HS-5 (cell line): ENCODE data around the gene GATAD2B.
A peak's percentile ranks its signal among the peaks of the same experiment; 100 is the strongest.

Experiments
- DNase-seq: peaks from one replicate; pipeline ENCODE4 v3.0.0-alpha.2; 2012; ENCODE audit warnings: low read depth

GATAD2B gene

DNA sequence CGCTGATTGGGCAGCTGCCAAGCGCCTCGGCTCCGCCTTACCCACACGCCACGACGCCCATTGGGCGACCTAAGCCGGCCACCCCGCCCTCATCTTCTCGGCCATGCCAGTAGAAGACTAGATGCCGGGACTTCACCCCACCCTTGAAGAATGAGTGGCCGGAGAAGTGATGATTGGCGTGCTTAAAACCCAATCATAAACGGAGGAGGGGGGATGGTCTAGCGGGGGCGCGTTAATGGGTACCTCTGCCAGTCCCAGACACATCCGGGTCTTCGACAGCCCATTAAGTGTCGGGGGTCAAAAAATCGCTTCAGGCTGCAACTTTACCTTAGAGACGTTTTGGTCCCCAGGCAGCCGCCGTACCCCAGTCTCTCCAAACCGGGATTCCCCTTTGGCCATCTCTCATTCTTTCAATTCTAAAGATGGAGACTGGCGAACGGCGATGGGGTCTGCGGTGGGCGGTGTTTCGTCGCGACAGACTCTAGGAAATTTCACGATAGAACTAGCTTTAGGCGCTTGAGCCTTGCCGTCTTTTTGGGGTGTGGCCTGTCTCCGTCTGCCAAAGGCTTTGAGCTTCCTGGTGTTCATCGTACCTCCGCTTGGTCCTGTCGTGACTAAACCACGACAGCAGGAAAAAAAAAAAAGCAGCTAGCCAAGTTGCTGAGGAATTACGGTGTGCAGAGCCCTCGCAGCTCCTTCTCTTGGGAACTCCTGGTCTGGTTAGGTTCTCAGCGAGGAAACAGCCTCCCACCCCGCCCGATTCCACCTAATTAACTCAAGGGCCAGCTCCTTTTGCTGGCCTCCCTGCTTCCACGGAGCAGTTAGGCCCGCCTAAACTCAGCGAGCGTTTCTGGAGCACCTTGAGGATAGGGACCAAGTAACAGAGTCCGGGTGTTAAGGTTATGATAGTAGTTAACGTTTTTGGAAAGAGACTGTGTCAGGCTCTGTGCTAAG, at the start of gene GATAD2B:
TSS of gene GATAD2B (minus strand) at position 1 of the 954 bp plus-strand sequence. CDS start 94,625 bp downstream, outside the sequence.
- DNase-seq: peak; percentile 99

GRCh38 chr1:153970346-153970745, 47.6 kb upstream of the GATAD2B start:
- DNase-seq: no peak

DNA sequence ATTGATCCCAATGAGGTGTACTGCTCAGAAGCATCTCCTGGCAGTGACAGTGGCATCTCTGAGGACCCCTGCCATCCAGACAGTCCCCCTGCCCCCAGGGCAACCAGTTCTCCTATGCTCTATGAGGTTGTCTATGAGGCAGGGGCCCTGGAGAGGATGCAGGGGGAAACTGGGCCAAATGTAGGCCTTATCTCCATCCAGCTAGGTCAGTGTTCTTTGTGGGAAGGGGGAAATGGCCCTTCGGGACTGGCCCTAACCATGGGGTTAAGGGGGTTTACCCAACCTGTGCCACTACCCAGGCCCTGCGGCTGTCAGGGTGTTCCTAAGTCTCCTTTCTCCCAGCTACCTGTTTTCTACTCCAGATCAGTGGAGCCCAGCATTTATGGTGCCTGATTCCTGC, 46.2 kb upstream of the GATAD2B start:
- DNase-seq: no peak

DNA sequence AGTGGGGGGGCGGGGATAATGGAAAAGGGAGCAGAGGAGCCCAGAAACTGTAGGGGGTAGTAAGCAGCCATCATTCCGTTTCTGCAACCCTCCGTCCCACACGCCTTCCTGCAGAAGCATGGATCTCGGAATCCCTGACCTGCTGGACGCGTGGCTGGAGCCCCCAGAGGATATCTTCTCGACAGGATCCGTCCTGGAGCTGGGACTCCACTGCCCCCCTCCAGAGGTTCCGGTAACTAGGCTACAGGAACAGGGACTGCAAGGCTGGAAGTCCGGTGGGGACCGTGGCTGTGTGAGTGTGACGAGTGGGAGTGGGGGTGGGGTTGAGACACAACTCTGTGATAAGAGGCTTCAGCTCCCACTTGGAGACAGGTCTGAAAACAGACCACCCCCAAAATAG, 45.6 kb upstream of the GATAD2B start:
- no peak for DNase-seq

DNA sequence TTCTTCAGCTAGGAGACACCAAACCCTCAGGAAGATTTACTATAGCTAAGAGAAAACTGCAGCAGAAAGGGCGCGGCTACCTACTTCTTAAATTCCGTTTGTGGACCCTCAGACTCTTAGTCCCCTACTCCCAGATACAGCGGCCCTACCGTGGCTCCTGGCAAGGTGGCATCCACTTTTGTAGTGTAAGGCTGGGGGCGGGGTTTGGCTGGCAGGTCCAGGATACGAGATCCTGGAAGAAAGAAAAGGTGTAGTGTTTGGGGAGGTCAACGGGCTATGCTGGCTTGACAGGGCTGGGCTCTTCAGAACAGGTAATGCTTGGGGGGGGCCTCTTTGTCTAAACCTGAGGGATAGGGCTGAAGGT, 45.2 kb upstream of the GATAD2B start:
- no peak for DNase-seq

GRCh38 chr1:153967107-153967999, 44.6 kb upstream of the GATAD2B start, which contains the start of gene CREB3L4:
Gene CREB3L4, plus strand, starts transcription at chr1:153967902. Its CDS starts 624 bp downstream, at chr1:153968526.
- peak; percentile 87 for DNase-seq

DNA sequence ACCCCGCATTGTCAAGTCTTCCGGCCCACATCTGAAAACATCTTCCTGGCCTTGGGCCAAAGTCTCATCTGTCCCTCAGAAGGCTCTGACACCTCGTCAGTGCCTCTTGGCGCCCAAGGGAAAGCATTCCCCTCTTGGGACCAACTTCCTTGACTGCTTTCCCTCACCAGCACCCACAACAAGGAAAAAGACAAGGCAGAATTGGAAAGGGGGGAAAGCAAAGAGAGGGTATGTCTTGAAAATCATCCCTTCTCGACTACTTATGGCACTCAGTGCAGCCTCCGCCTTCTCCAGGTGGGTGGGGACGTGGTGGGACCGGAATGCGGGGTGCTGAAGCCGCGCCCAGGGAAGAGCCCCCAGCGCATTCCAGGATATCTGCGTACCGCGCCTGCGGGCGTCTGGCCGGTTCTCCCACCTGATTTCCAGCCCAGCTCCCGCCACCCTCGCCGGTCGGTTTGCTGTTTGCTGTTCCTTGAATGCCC, 41.1 kb upstream of the GATAD2B start:
- DNase-seq: no peak

DNA sequence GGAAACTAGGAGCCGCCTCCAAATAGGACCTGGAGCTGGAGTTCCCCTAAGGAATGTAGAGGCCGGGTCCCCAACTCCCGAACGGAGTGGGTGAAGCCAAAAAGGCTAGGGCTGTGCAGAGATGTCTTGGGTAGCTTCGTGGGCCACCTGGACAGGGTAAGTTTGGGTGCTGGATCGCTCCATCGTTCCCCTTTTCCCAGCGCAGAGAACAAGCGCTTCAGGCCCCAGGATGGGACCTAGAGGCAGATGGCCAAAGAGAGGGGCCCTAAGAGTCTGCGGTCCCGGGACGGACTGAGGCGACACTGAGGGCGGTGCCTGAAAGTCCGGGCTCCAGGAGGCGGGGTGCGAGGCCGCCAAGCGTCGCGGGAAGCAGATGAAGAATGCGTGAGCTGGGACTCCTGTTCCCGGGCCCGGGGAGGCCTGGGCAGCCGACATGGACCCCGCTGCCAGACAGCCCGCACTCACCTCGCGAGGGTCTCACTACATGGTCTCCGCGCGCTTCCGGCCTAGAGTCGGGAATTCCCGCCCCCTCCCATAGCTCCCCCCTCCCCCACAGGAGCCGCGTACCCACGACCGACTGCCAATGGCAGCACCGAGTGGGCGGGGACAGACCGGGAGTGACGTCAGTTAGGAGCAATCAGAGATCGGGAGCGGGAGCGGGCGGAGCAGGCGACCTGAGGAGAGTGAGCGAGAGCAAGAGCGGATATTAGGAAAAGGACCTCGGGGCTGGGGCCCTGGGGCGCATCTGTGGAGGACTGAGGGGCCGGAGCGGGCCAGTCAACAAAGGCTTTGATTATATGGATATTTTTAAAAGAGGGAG, 40.5 kb upstream of the GATAD2B start, which contains the start of gene SLC39A1:
TSS of gene SLC39A1 (minus strand) at position 508 of the 820 bp plus-strand sequence. CDS start 822 bp downstream, outside the sequence.
- DNase-seq: peak; percentile 87

DNA sequence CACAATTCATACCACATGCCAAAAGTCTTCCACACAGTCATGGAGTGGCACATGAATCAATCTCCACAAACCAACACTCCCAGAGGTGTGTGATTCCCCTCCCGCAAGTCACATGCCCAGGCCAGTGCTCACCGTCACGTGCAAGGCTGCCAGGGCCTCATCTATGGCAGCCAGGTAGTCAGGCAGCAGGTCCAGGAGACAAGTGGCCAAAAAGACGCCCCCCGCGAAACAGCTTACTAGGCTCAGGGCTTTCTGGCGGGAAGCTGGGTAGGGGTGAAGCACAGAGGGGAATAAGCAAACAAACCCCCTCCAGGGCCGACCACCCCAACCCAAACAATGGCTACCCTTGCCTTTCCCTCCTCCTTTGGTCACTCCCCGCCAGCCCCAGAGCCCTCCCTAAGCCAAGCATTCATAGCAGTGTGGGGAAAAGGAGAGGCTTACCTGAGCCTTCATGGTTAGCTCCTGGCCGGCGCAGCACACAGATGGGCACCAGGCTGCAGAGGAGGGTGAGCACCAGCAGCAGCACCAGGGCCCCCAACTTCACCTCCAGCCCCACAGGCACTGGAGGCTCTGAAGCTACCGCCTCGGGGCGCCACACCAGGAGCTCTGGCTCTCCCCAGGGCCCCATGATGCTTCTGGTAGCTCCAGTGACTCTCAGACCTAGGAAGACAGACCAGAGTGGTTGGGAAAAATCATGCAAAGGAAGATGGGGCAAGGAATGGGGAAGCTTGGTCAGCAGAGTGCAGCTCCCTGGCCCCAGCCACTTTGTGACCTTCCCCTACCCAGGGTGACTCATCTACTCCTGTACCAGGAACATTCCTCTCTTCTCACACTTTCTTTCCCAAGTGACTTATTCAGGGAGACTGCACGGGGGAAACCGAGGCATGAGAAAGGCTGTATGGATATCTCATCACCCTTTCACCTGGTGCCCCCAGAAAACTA, 39.6 kb upstream of the GATAD2B start:
- no peak for DNase-seq

- no peak for DNase-seq
These were observed 38.6 kb upstream of the GATAD2B start for GRCh38 chr1:153961421-153961820.

GRCh38 chr1:153960206-153960605, 37.4 kb upstream of the GATAD2B start:
- DNase-seq: no peak

DNA sequence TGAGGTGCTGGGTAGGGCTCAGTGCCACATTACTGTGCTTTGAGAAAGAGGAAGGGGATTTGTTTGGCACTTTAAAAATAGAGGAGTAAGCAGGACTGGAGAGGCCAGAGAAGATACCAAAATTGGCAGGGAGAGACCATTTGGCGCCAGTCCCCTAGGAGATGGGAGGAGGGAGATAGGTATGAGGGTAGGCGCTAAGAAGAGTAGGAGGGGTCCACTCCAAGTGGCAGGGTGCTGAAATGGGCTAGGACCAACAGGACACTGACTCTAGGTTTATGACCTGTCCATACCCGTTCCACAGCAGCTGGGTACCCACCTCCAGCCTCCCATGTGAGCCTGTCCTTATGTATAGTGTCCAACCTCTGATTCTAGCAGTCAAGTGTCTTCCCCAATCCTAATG, 36.7 kb upstream of the GATAD2B start:
- DNase-seq: no peak

DNA sequence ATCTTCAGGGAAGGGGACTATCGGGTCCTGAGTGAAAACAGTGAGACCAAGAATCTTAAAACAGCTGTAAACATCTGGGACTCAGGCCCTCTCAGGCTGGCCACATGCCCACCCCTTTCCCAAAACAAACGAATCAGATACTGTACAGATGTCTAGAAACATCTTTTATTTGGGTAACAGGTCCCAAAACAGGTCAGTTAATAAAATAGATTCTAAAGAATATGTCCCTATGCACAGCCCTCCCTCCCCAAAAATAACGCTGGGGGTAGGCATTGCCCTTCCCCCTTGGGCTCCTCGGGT, 36.1 kb upstream of the GATAD2B start:
- DNase-seq: no peak

DNA sequence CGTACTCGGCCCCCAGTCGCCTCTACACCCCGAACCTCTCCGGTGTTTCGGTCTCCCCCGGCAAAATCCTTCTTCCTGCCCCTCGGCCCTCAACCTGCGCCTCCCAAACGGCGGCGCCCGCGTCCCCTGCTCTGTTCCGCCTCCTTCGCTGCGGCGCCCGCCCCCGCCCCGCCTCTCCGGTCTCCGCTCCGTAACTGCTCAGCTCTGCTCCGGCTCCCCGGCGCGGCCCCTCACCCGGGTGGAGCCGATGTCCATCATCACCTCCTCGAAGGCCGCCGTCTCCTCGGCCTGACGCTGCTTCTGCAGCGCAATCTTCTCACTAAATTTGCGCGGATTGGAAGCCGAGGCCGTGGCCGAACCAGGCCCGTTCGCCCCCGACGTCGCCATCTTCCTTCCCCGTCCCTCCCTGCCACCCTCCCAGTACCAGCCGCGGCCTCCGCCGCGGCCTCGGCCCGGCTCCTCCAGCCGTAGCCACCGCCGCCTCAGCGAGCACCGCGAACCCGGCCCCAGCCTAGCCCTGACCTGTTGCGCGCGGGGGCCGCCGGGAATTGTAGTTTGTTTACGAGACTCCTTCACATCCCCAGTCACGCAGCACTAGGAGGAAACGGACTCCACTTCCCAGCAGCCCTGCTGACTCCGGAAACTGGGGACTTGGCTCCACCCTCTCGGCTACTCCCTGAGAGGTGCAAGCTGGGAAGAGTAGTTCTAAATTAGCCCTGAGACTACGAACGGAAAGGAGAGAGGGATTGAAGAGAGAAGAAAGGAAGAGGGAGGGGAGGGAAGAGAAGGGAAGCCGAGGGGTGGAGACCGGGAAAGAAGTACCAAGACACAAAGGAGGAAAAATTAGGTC, 35.6 kb upstream of the GATAD2B start, which contains the start of gene CRTC2:
TSS of gene CRTC2 (minus strand) at position 502 of the 850 bp plus-strand sequence. CDS start at position 387, 115 bp downstream.
- DNase-seq: peak; percentile 92

DNA sequence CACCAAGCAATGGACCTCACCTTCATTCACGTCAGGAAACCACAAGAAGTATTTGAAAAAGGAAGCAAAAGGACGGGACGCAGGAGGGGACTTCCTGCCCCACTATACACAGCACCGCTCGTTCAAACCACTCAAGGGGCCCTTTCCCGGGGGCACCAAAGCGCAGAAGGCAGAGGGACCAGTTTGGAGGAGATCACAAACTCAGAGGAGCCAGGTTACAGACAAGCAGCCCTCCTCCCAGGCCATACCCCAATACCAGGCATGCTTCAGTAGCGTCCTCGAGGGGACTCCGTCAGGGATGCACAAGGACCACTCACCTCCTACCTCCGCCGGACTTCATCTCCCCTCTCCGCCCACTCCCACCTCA, 35.0 kb upstream of the GATAD2B start:
- DNase-seq: no peak

- DNase-seq: no peak
These were observed 34.4 kb upstream of the GATAD2B start for GRCh38 chr1:153956997-153957715.

DNA sequence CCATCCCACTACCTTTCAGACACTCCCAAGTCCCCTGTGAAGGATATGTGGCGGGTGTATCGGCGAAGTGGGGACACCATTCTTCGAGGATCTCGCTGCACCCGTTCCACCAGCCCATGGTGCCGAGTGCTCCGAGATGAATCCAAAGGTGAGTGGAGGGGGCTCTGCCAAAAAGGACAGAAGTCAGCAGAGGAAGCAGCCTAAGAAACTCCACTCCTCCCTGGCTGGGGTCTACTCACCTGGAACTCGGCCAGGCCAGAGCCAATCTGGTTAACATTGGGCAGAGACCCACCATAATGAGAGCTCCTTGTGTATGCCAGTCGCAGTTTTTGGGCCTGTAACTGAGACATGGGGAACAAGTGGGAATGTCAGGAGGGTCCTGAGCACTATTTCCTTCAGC, 32.1 kb upstream of the GATAD2B start:
- no peak for DNase-seq

- no peak for DNase-seq
These were observed 31.1 kb upstream of the GATAD2B start for GRCh38 chr1:153953859-153954365.

- no peak for DNase-seq
These were observed 29.0 kb upstream of the GATAD2B start for GRCh38 chr1:153951801-153952200.
